Measurements from ENCODE around the gene BTBD9.

- TF ChIP-seq CTCF (IDR thresholded peaks at IDR 0.05 in 4 of 5, conservative IDR thresholded peaks at IDR 0.05 in 1 of 5), result no peak
- TF ChIP-seq POLR2A (IDR thresholded peaks at IDR 0.05), result no peak
Measured at GRCh38 chr6:38173909-38174308, 465.8 kb downstream of the BTBD9 start.
